Neural progenitor cell (in vitro differentiated cells): ENCODE results near the gene RPL22. TPM values are rescaled to one million over a fixed set of nuclear protein-coding genes. Genes with fewer than 3 reads are reported as not detected.

Source experiments
- DNase-seq: peaks from one replicate; pipeline ENCODE4 v3.0.0-alpha.2; 2016; ENCODE audit warnings: low spot score
- H2AFZ ChIP-seq: fragments of 200-600 bp; sonication (generic); replicated peaks from 2 replicates; pipeline ENCODE4 v1.6.1; 2016; ENCODE audit warnings: antibody characterized with exemption
- H3F3A ChIP-seq: fragments of 200-600 bp; sonication (generic); 2 replicates; pipeline ENCODE4 v1.6.1; 2016; ENCODE audit warnings: antibody characterized with exemption, low read depth
- H3K27ac ChIP-seq: fragments of 200-600 bp; sonication (generic); 2 replicates; pipeline ENCODE4 v1.5.1; 2016; ENCODE audit warnings: mild to moderate bottlenecking
- H3K27me3 ChIP-seq: fragments of 200-600 bp; sonication (generic); 2 replicates; pipeline ENCODE4 v1.6.1; 2016; ENCODE audit warnings: mild to moderate bottlenecking, moderate library complexity
- H3K36me3 ChIP-seq: fragments of 200-600 bp; sonication (generic); 2 replicates; pipeline ENCODE4 v1.5.1; 2016
- H3K4me1 ChIP-seq: fragments of 200-600 bp; sonication (generic); 2 replicates; pipeline ENCODE4 v1.6.1; 2016; ENCODE audit warnings: mixed run types
- H3K4me2 ChIP-seq: fragments of 200-600 bp; sonication (generic); 2 replicates; pipeline ENCODE4 v1.6.1; 2016
- H3K4me3 ChIP-seq: fragments of 200-600 bp; sonication (generic); 2 replicates; pipeline ENCODE4 v1.5.1; 2016
- H3K79me2 ChIP-seq: fragments of 200-600 bp; sonication (generic); 2 replicates; pipeline ENCODE4 v1.6.1; 2016; ENCODE audit warnings: low read depth
- H3K9ac ChIP-seq: fragments of 200-600 bp; sonication (generic); 2 replicates; pipeline ENCODE4 v1.6.1; 2016
- H3K9me3 ChIP-seq: fragments of 200-600 bp; sonication (generic); 2 replicates; pipeline ENCODE4 v1.5.1; 2016; ENCODE audit warnings: low read depth
- H4K20me1 ChIP-seq: fragments of 200-600 bp; sonication (generic); 2 replicates; pipeline ENCODE4 v1.6.1; 2016; ENCODE audit warnings: low read depth
- H3K27ac Mint-ChIP-seq: 3 replicates; pipeline ENCODE4 v1.8.0; 2021; ENCODE audit warnings: mixed read lengths
- H3K27me3 Mint-ChIP-seq: 2 replicates; pipeline ENCODE4 v1.8.0; 2022; ENCODE audit warnings: low read depth, mild to moderate bottlenecking, inconsistent platforms, moderate library complexity, mixed read lengths; ENCODE audit not compliant: insufficient read depth
- H3K36me3 Mint-ChIP-seq: 3 replicates; pipeline ENCODE4 v1.8.0; 2021; ENCODE audit warnings: mixed read lengths
- H3K4me1 Mint-ChIP-seq: 3 replicates; pipeline ENCODE4 v1.8.0; 2021; ENCODE audit warnings: mixed read lengths
- H3K4me3 Mint-ChIP-seq: 3 replicates; pipeline ENCODE4 v1.8.0; 2021; ENCODE audit warnings: mild to moderate bottlenecking, moderate library complexity, mixed read lengths
- H3K9me3 Mint-ChIP-seq: 3 replicates; pipeline ENCODE4 v1.8.0; 2020; ENCODE audit warnings: mixed read lengths
- CTCF ChIP-seq: fragments of 200-600 bp; sonication (generic); IDR thresholded peaks from 2 replicates; pipeline ENCODE4 v1.5.1; 2017; ENCODE audit warnings: antibody characterized with exemption, mild to moderate bottlenecking
- EZH2 ChIP-seq: fragments of 200-600 bp; sonication (generic); IDR thresholded peaks from 2 replicates; pipeline ENCODE4 v1.6.1; 2017; ENCODE audit warnings: antibody characterized with exemption, mild to moderate bottlenecking, moderate library complexity
- EZH2phosphoT487 ChIP-seq: fragments of 200-600 bp; sonication (generic); IDR thresholded peaks from 2 replicates; pipeline ENCODE4 v1.6.1; 2017; ENCODE audit warnings: antibody characterized with exemption
- total RNA-seq: library from RNA; depleted of rRNA; stranded (reverse); fragments of >200 nt; gene quantifications from 2 replicates; pipeline ENCODE4 v1.2.3, GENCODE V29; 2015; ENCODE audit warnings: low replicate concordance

RPL22 gene
- total RNA-seq, 1 donor from 2014 or later: 410 TPM

- no peak for DNase-seq
- Histone ChIP-seq H3K27me3 (peaks cover 34% of the 10 kb centered on the region), H3K9me3 (no peaks in the 10 kb centered on the region), H4K20me1 (no peaks in the 10 kb centered on the region), H2AFZ (no peak overlapping the region), H3K4me3 (no peak overlapping the region), H3F3A (peaks cover 7% of the 10 kb centered on the region), H3K36me3 (no peaks in the 10 kb centered on the region), H3K27ac (no peak overlapping the region), H3K4me1 (peaks cover 6% of the 10 kb centered on the region), H3K4me2 (no peak overlapping the region), H3K79me2 (no peaks in the 10 kb centered on the region), H3K9ac (no peak overlapping the region)
- peaks cover 4% of the 10 kb centered on the region for H3K4me1 Mint-ChIP-seq
- H3K9me3 Mint-ChIP-seq: no peaks in the 10 kb centered on the region
- TF ChIP-seq CTCF: no peak
- no peak for TF ChIP-seq EZH2
- TF ChIP-seq EZH2phosphoT487: no peak
- no peak overlapping the region for H3K4me3 Mint-ChIP-seq
- H3K27me3 Mint-ChIP-seq: peaks cover 14% of the 10 kb centered on the region
- H3K36me3 Mint-ChIP-seq: no peaks in the 10 kb centered on the region
- no peak overlapping the region for H3K27ac Mint-ChIP-seq
These were observed 49.1 kb downstream of the RPL22 start for GRCh38 chr1:6150006-6150938.

- no peak overlapping the region for H3K4me3 ChIP-seq
- peaks cover 34% of the 10 kb centered on the region for H3K27me3 ChIP-seq
- no peak for DNase-seq
- Mint-ChIP-seq H3K36me3 (no peaks in the 10 kb centered on the region), H3K27me3 (peaks cover 14% of the 10 kb centered on the region), H3K4me1 (peaks cover 11% of the 10 kb centered on the region), H3K27ac (no peak overlapping the region), H3K9me3 (no peaks in the 10 kb centered on the region), H3K4me3 (no peak overlapping the region)
- no peak overlapping the region for H3K4me2 ChIP-seq
- no peak overlapping the region for H3K9ac ChIP-seq
- TF ChIP-seq EZH2phosphoT487 (no peak), EZH2 (no peak), CTCF (no peak)
- H2AFZ ChIP-seq: no peak overlapping the region
- H3K79me2 ChIP-seq: no peaks in the 10 kb centered on the region
- no peaks in the 10 kb centered on the region for H3K36me3 ChIP-seq
- peaks cover 12% of the 10 kb centered on the region for H3K4me1 ChIP-seq
- peaks cover 7% of the 10 kb centered on the region for H3F3A ChIP-seq
- no peaks in the 10 kb centered on the region for H4K20me1 ChIP-seq
- H3K27ac ChIP-seq: no peak overlapping the region
- H3K9me3 ChIP-seq: no peaks in the 10 kb centered on the region
These were observed 49.8 kb downstream of the RPL22 start for GRCh38 chr1:6149597-6149996.

- H3K4me2 ChIP-seq: peak overlapping the region; percentile 77
- peaks cover 15% of the 10 kb centered on the region for H3K4me1 ChIP-seq
- no peaks in the 10 kb centered on the region for H3K9me3 ChIP-seq
- peak overlapping the region; percentile 30 for H3K4me3 ChIP-seq
- peak overlapping the region; percentile 73 for H2AFZ ChIP-seq
- no peaks in the 10 kb centered on the region for H4K20me1 ChIP-seq
- no peak for TF ChIP-seq EZH2phosphoT487
- no peak for TF ChIP-seq EZH2
- no peak for TF ChIP-seq CTCF
- H3K27me3 ChIP-seq: peaks cover 34% of the 10 kb centered on the region
- Mint-ChIP-seq H3K9me3 (no peaks in the 10 kb centered on the region), H3K4me3 (peak overlapping the region; percentile 86), H3K27ac (peak overlapping the region; percentile 75), H3K36me3 (no peaks in the 10 kb centered on the region), H3K4me1 (peaks cover 17% of the 10 kb centered on the region), H3K27me3 (peaks cover 13% of the 10 kb centered on the region)
- peaks cover 7% of the 10 kb centered on the region for H3F3A ChIP-seq
- no peak overlapping the region for H3K9ac ChIP-seq
- H3K36me3 ChIP-seq: no peaks in the 10 kb centered on the region
- H3K79me2 ChIP-seq: no peaks in the 10 kb centered on the region
- peak; percentile 94 for DNase-seq
- H3K27ac ChIP-seq: no peak overlapping the region
These were observed 50.7 kb downstream of the RPL22 start for GRCh38 chr1:6148497-6149241.
